Hepatocyte (in vitro differentiated cells): ENCODE results near the gene PPP1R14B.

Experiments used
- CTCF ChIP-seq: fragments of 200-600 bp; sonication (generic); IDR thresholded peaks from 2 replicates; pipeline ENCODE4 v1.5.1; 2016; ENCODE audit warnings: antibody characterized with exemption, mild to moderate bottlenecking; ENCODE audit not compliant: poor library complexity
- EZH2 ChIP-seq: fragments of 200-600 bp; sonication (generic); IDR thresholded peaks from 2 replicates; pipeline ENCODE4 v1.6.1; 2016; ENCODE audit warnings: antibody characterized with exemption, mild to moderate bottlenecking, borderline replicate concordance
- EZH2phosphoT487 ChIP-seq: fragments of 200-600 bp; sonication (generic); IDR thresholded peaks from one replicate; pipeline ENCODE4 v1.6.1; 2018; ENCODE audit warnings: antibody characterized with exemption, mild to moderate bottlenecking, low read depth, moderate library complexity; ENCODE audit not compliant: unreplicated experiment, severe bottlenecking

- no peak for TF ChIP-seq CTCF
- TF ChIP-seq EZH2: no peak
- TF ChIP-seq EZH2phosphoT487: no peak
These were observed 12.7 kb downstream of the PPP1R14B start, which contains the start of gene VEGFB for GRCh38 chr11:64233913-64234586.
